ENCODE results near the gene KLK15.

DNA sequence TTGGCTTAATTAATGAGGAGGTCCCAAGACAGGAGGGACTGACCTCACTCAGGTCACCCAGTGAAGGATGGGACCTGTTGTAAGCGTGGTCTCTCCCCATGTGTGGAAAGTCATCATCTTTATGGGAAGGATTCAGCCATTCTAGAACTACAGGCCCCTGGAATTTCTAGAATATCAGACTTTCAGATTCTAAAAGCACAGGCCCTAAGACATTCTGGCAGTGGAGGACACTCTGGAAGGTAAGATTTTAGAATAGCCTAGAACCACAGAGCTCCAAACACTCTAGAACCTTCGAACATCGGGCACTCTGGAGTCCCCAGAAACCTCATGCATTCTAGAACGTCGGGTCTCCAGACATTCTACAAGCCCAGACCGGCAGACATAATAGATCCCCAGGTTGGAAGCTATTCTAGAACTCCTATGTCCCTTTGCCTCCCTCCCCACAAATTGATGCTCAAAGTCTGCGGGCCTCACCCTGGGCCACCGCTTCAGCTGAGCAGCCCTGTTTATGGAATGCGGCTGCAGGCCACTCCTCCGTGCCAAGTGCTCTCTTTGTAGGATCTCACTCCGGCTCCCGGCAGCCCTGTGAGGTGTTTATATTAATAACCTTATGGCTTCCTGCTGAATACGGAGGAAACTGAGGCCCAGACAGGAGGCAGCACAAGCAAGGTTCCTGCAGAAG, 1.9 kb upstream of the KLK15 start:
- TF ChIP-seq, protein P1, sequence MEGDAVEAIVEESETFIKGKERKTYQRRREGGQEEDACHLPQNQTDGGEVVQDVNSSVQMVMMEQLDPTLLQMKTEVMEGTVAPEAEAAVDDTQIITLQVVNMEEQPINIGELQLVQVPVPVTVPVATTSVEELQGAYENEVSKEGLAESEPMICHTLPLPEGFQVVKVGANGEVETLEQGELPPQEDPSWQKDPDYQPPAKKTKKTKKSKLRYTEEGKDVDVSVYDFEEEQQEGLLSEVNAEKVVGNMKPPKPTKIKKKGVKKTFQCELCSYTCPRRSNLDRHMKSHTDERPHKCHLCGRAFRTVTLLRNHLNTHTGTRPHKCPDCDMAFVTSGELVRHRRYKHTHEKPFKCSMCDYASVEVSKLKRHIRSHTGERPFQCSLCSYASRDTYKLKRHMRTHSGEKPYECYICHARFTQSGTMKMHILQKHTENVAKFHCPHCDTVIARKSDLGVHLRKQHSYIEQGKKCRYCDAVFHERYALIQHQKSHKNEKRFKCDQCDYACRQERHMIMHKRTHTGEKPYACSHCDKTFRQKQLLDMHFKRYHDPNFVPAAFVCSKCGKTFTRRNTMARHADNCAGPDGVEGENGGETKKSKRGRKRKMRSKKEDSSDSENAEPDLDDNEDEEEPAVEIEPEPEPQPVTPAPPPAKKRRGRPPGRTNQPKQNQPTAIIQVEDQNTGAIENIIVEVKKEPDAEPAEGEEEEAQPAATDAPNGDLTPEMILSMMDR (IDR thresholded peaks at IDR 0.05; ENCODE audit: insufficient read depth, low read length): no peak
- TF ChIP-seq POLR2AphosphoS5 (IDR thresholded peaks at IDR 0.05; ENCODE audit: low read depth) (no peak), GABPA (IDR thresholded peaks at IDR 0.05; ENCODE audit: low read depth) (no peak)
